DOHH2 (cell line): ENCODE measurements around the gene SH3D19.

Experiments
- CTCF ChIP-seq: fragments of 200-600 bp; sonication (generic); IDR thresholded peaks from one replicate; pipeline ENCODE4 v1.5.1; 2014; ENCODE audit warnings: antibody characterized with exemption, mild to moderate bottlenecking, low read depth, low read length; ENCODE audit not compliant: poor library complexity, severe bottlenecking
- EZH2phosphoT487 ChIP-seq: fragments of 200-600 bp; sonication (generic); IDR thresholded peaks from 2 replicates; pipeline ENCODE4 v1.6.1; 2017; ENCODE audit warnings: borderline replicate concordance, mild to moderate bottlenecking, antibody characterized with exemption, low read length, moderate library complexity, mixed read lengths

GRCh38 chr4:151257704-151258103 is 67.7 kb downstream of the SH3D19 start:
- TF ChIP-seq CTCF: no peak
- no peak for TF ChIP-seq EZH2phosphoT487
